Measurements from ENCODE around the gene CEND1. TPM values are rescaled to one million over a fixed set of nuclear protein-coding genes. Genes with fewer than 3 reads are reported as not detected.

The CEND1 gene
- total and polyA plus RNA-seq, 2 of the 13 experiments (the other 11 are each of a cell fraction or from before 2014, with no cell fraction given) = not detected

DNA sequence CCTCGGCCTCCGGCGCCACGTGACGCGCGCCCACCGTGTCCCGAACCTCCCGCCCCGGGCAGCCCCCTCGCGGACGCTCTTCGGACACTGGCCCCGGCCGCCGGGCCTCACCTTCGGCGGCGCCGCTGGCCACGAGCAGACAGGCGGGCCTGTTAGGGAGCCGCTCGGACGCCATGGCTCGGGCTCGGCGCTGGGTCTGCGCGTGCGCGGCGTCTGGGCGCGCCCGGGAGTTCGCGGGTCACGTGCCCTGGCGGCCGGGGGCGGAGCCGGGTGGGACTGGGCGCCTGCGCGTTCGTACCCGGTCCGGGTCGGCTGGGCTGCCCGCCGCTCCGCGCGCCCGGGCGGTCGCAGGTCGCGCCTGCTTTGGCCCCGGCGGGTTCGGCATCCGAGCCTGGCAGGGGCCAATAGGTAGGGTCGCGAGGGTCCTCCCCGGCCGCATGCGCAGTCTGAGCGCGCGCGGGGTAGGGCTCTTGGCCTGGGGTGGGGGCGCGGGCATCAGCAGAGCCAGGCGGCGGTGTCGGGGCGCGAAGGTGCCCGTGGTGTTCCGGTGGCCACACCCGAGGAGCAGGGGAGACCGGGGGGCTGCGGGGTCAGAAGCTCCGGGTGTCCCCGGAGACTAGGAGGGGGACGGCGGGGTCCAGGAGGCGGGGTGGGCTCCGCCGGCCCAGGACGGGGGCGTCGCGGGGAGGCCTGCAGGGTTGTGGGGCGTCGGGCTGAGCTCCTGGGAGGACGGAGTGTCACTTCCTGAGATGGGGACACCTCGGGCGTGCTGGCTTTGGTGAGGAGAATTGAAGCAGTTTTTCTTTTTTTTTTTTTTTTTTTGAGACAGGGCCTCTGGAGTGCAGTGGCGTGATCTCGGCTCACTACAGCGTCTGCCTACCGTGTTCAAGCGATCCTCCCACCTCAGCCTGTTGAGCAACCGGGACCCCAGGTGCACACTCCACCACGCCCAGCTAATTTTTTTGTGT is 12.3 kb downstream of the CEND1 start, which contains the start of gene GATD1 (continued):
- TF ChIP-seq ZNF609 (CRISPR knock-in tag; IDR thresholded peaks at IDR 0.05; ENCODE audit: borderline replicate concordance) (0 out of 2 replicates have a peak, but pooled peaks have one; percentile 3), ZFP82 (CRISPR knock-in tag; IDR thresholded peaks at IDR 0.05; ENCODE audit: borderline replicate concordance) (peak; percentile 41; the same call in 1 of the 2 replicates), ERF (CRISPR knock-in tag; IDR thresholded peaks at IDR 0.05) (no peak; the same call in 1 of the 2 replicates), ZNF530 (CRISPR knock-in tag; IDR thresholded peaks at IDR 0.05; ENCODE audit: low read depth) (no peak), MYNN (CRISPR knock-in tag; IDR thresholded peaks at IDR 0.05; ENCODE audit: low read depth) (no peak), MYC (CRISPR knock-in tag; IDR thresholded peaks at IDR 0.05; ENCODE audit: borderline replicate concordance) (peak; percentile 82; the same call in 1 of the 2 replicates), SRF (IDR thresholded peaks at IDR 0.05; ENCODE audit: low read depth, low read length) (no peak), FOXP1 (IDR thresholded peaks at IDR 0.05) (no peak), FOXP1 (CRISPR knock-in tag; IDR thresholded peaks at IDR 0.05) (no peak), GPBP1L1 (CRISPR knock-in tag; IDR thresholded peaks at IDR 0.05) (no peak), ZC3H4 (CRISPR knock-in tag; IDR thresholded peaks at IDR 0.05; ENCODE audit: borderline replicate concordance) (no peak), PRMT3 (CRISPR knock-in tag; IDR thresholded peaks at IDR 0.05; ENCODE audit: borderline replicate concordance, low read depth) (no peak; the same call in 1 of the 2 replicates), FUBP1 (CRISPR knock-in tag; IDR thresholded peaks at IDR 0.05; ENCODE audit: borderline replicate concordance) (no peak; the same call in 1 of the 2 replicates), RBFOX2 (IDR thresholded peaks at IDR 0.05; ENCODE audit: low read depth, low read length) (peak; percentile 94), ZNF792 (CRISPR knock-in tag; IDR thresholded peaks at IDR 0.05) (no peak), ZNF30 (CRISPR knock-in tag; IDR thresholded peaks at IDR 0.05) (no peak), REPIN1 (CRISPR knock-in tag; IDR thresholded peaks at IDR 0.05; ENCODE audit: borderline replicate concordance, low read depth) (0 out of 2 replicates have a peak, but pooled peaks have one; percentile 30), RFXAP (CRISPR knock-in tag; IDR thresholded peaks at IDR 0.05; ENCODE audit: borderline replicate concordance) (no peak)
- TF ChIP-seq, protein P1, sequence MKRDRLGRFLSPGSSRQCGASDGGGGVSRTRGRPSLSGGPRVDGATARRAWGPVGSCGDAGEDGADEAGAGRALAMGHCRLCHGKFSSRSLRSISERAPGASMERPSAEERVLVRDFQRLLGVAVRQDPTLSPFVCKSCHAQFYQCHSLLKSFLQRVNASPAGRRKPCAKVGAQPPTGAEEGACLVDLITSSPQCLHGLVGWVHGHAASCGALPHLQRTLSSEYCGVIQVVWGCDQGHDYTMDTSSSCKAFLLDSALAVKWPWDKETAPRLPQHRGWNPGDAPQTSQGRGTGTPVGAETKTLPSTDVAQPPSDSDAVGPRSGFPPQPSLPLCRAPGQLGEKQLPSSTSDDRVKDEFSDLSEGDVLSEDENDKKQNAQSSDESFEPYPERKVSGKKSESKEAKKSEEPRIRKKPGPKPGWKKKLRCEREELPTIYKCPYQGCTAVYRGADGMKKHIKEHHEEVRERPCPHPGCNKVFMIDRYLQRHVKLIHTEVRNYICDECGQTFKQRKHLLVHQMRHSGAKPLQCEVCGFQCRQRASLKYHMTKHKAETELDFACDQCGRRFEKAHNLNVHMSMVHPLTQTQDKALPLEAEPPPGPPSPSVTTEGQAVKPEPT (CRISPR knock-in tag; IDR thresholded peaks at IDR 0.05; ENCODE audit: low read depth) = 0 out of 2 replicates have a peak, but pooled peaks have one; percentile 19

Measured in HepG2 (cell line).